GM18526 (cell line): ENCODE measurements around the gene PBX1.

Source experiments
- POLR2A ChIP-seq: IDR thresholded peaks from 3 replicates; pipeline ENCODE4 v1.6.1; 2011; ENCODE audit not compliant: insufficient read length; ENCODE audit errors: extremely low read depth

The PBX1 gene

GRCh38 chr1:164675342-164675904, 116.4 kb downstream of the PBX1 start:
- TF ChIP-seq POLR2A, result no peak

- TF ChIP-seq POLR2A, result no peak
These were observed 119.2 kb downstream of the PBX1 start for GRCh38 chr1:164678136-164678700.

- TF ChIP-seq POLR2A, result no peak
These were observed 123.6 kb downstream of the PBX1 start for GRCh38 chr1:164682570-164682969.

- no peak for TF ChIP-seq POLR2A
These were observed 124.3 kb downstream of the PBX1 start for GRCh38 chr1:164683235-164683634.

GRCh38 chr1:164685266-164686035, 126.5 kb downstream of the PBX1 start:
- TF ChIP-seq POLR2A, result no peak

- TF ChIP-seq POLR2A, result no peak
These were observed 128.8 kb downstream of the PBX1 start for GRCh38 chr1:164687777-164688176.

- TF ChIP-seq POLR2A, result no peak
These were observed 129.8 kb downstream of the PBX1 start for GRCh38 chr1:164688791-164689190.

- TF ChIP-seq POLR2A, result no peak
These were observed 130.9 kb downstream of the PBX1 start for GRCh38 chr1:164689672-164690511.

GRCh38 chr1:164692420-164692819, 133.4 kb downstream of the PBX1 start:
- no peak for TF ChIP-seq POLR2A

GRCh38 chr1:164693564-164694359, 134.8 kb downstream of the PBX1 start:
- no peak for TF ChIP-seq POLR2A

GRCh38 chr1:164694505-164694904, 135.5 kb downstream of the PBX1 start:
- TF ChIP-seq POLR2A, result no peak

- TF ChIP-seq POLR2A, result no peak
These were observed 137.1 kb downstream of the PBX1 start for GRCh38 chr1:164695956-164696665.

GRCh38 chr1:164699815-164700491, 141.0 kb downstream of the PBX1 start:
- TF ChIP-seq POLR2A, result no peak

GRCh38 chr1:164700683-164701082, 141.7 kb downstream of the PBX1 start:
- TF ChIP-seq POLR2A, result no peak

GRCh38 chr1:164701189-164701761, 142.3 kb downstream of the PBX1 start:
- no peak for TF ChIP-seq POLR2A
